ENCODE measurements around the gene FABP1. TPM values are rescaled to one million over a fixed set of nuclear protein-coding genes. Genes with fewer than 3 reads are reported as not detected.

The FABP1 gene
- polyA plus RNA-seq, 5 donors: 0.22 to 14.0 (median 3.2) TPM; not detected in 2

DNA sequence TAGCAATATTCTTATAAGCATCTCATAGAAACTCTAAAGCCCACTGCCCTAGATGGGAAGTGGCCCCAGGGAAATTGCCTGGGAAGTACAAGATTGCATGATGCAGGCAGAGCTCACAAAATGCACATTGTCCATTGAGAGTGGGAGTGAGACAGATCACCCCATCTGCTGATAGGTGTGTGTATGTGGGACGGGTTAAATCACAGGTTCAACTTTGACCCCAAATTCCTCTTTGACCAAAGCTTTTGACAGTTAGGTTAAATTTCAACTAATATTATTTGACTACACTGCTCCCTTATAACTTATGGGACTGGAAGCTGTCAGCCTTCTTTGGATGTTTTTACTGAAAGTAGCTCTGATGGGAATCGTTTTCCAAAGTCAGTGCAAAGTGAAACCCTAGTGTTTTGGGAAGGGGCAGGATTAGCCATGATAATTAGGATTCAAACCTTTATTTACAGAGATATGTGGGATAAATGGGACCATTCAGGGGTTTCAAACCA, 11.4 kb upstream of the FABP1 start:
- no peak for DNase-seq

DNA sequence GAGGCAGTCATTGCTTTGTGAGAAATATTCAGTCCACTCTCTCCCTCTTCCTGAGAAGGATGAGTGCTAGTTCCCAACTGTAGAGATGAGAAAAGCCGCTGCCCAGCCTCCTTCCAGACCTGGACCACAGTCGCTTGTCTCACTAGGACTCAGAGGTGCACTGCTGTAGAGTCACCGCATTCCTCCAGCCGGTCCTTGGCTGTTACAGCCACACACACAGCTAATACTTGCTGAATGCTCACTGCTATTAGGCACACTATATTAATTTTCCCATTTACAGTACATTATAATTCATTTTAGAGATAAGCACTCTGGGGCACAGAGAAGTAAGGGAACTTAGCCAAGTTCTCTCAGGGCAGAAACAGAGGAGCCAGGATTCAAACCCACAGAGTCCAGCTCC, 10.0 kb upstream of the FABP1 start:
- DNase-seq: no peak

DNA sequence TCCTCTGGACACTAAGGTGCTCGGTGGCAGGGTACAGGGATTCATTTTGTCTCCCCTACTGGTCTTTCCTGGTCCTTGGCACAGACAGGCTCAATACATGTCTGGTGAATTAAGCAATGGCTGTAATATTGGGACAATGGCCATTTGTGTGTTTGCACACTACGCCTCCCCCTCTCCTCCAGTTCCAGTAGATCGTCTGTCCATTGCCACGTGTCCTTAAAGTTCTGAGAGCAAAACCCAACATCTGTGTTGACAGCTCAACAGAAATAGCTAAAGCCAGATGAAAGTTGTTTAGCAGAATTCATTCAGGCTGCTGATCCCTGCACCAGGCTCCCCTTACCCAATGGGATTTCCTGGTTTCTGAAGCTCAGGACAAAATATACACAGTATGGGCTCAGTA, 9.0 kb upstream of the FABP1 start:
- no peak for DNase-seq

DNA sequence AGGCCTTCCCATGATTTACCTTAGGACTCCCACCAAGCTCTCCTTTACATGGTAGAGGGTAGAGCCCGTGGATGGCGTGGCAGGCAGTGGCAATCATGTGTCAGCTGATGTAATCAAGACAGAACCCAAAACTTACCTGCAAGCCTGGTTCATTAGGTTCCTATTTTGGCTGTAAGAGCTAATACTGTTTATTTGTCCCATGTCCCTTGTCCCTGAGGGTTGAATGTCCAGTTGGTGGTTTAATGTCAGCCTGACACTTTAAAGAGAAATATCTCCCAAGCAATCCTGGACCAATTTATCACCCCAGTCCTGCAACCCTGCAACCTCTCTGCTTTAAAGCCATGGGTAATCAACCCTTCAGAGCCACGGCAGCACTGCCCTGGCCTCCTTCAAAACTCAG, 6.0 kb upstream of the FABP1 start:
- DNase-seq: no peak

DNA sequence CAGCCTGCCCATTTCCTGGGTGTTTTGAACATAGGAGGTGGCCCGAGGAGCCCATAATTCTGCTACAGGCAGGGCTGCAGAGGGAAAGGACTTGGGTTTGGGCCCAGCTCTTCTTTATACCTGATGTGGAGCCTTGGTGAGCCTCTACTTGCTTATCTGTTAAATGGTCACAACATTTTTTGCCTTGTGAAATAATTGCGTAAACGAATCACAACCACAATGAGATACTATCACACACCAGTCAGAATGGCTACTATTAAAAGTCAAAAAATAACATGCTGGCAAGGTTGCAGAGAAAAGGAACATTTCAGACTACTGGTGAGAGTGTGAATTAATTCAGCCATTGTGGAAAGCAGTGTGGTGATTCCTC, 4.1 kb upstream of the FABP1 start:
- no peak for DNase-seq

DNA sequence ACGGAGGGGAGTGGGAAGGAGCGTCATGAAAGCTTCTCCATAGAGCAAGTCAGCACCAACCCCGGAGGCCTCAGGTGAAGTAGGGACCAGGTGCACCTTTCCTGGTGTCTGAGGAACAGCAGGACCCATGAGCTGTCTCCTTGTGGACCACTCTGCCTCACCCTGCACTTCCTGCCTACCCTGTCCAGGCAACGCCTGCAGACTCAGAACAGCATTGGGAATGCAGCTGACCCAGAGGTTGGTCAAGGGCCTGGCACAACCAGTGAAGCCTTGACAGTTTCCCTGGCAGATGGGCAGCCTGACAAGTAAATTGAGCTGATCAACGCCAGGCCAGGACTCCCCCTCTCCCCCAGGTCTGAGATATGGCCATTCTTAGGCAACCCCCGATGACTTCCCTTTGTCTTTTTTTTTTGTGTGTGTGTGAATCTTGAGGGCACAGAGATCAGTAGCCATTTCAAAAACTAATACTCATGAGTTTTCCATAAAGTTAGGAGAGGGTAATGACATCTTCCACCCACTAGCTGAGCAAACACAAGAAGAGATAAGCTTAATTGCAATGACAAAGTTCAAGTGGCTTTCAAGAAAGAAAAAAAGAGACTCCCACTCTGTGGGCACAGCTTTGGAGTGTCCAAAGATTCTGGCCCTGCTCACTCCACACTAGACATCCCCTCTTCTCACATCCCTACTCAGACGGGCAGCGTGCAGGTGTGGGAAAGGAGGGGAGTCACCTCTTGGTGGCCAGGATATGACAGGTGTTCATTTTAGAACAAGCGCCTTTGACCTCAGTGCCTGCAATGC, 3.5 kb upstream of the FABP1 start:
- no peak for DNase-seq

DNA sequence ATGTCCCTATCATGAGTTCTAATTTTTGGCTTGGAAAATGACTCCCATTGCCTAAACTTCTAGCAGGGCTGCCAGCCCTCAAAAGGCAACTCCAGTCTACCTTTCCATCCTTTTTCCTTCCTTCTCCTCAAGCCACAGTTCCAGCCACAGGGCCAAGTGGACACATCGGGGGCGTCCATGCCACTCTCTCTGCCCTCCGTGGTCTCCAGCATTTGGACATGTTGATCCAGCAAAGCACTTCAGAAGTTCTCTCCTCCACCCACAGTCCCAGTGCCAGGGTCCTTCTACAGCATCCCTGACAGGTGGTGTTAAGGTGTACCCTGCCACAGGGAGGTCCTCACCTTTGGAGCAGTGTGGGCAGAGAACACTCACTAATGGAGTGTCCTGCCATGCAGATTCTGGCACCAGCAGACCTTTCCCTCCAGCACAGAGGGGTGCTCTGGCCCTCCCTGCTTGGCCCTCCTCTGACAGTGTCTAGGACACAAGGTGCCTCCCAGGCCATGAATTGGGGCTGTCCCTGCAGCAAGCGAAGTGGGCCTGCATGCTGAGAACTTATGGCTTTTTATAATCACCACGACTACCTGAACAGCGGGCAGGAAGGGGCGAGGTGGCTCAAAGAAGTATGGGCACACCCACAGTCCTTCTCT, 1.6 kb upstream of the FABP1 start:
- no peak for DNase-seq

DNA sequence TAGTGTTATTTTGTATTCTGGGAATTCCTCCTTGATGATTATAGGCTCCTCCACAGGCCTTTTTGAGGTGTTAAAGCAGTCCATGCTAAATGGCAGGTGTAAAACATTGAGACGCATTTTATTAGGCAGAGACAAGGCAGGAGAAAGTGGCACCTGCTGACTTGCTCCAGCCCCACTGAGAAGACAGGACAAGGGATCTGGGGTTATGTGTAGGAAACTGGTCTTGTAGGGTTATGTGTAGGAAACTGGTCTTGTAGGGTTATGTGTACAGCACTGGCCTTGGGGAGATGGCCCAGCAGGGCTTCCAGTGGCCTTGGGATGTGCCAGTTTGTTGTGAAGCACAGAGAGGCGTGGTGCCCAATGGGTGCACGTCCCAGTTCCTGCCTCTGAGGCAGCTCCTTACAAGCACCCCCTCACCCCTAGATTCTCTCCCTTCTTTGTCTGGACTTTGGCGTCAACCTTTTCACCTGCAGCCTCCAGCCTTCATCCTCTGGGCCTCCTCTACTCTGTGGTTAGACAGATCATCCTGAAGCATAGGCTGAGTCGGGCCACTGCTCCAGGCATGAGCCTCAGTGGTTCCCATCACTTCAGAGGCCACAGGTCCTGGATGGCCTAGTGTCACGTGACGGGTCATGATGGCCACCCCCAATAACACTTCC, 921 bp upstream of the FABP1 start:
- no peak for DNase-seq

DNA sequence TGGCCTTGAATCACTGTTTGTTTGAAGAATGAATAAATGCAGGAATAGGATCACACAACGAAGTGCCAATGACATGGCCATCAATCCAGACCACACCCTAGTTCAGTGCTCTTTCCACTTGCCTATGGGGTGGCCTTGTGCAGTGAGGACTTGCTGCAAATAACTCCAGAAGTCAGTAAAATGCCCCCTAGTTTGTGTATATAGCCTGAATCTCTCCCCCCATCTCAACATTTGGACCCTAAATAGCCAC, 299 bp downstream of the FABP1 start:
- DNase-seq: no peak

DNA sequence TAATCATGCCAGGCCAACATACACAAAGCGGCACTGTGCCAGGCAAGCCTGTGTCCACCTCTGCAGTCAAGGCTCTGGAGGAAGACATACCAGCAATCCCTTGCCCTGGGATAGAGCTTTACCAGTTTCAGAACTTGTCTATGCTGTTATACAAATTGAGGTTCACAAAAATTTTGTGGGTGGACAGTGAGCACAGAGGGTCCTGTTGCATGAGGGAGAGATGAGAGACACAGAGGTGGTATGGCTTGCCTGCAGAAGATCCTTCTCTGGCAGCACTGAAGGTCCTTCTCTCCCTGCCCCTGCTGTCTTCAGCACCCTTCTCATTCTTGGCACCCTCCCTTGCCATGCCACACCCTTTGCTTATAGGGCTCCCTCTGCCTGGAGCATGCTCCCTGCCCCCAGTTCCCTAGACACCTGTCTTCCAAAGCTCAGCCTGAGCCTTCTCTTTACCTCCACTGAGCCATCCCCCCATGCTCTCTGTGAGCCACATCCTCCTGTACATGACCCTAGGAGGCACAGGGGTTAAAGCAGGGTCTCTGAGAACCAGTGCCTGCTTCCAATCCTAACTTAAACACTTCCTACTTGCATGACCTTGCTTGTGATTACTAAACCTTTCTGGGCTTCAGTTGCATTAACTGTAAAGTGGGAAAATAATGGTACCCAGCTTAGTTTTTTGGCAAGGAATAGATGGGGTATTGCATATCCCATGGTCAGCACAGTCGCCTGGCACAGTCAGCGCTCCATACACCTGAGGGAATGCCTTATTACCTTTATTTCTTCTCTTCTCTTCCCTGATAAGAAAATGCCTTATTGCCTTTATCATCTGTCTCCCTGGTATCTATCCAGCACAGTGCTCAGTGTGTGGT, 857 bp downstream of the FABP1 start:
- no peak for DNase-seq

DNA sequence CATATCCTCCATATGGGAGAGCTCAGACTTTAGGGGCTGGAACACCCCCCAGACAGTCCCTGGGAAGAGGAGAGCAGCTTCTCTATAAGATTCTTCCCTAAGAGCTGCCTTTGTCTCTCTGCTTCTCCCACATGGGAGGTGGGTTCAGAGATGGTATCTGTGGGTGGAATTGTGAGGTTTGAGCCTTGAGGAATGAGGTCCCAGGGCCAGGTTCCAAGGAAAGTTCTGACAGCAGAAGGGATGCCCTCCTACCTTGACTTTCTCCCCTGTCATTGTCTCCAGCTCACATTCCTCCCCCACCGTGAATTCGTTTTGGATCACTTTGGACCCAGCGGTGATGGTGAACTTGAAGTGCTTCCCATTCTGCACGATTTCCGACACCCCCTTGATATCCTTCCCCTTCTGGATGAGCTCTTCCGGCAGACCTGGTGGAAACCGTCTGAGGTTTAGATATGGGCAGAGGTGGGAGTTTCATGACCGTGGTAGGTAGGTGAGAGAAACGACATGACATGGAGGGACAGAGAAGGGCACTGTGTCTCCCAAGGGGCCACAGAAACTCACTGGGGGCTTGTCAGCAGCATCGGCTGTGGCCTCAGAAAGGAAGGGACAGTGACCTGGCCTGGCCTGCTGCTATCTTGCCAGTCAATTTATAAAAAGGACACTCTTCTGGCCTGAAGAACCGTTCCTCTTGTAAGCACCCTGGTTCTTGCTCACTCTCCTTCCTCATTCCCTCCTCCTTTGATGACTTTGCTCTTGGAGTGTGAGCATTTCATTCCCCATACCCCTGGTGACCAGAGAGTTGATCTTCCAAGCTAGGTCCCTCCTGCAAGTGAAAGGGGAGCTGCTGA, 1.7 kb downstream of the FABP1 start:
- no peak for DNase-seq

DNA sequence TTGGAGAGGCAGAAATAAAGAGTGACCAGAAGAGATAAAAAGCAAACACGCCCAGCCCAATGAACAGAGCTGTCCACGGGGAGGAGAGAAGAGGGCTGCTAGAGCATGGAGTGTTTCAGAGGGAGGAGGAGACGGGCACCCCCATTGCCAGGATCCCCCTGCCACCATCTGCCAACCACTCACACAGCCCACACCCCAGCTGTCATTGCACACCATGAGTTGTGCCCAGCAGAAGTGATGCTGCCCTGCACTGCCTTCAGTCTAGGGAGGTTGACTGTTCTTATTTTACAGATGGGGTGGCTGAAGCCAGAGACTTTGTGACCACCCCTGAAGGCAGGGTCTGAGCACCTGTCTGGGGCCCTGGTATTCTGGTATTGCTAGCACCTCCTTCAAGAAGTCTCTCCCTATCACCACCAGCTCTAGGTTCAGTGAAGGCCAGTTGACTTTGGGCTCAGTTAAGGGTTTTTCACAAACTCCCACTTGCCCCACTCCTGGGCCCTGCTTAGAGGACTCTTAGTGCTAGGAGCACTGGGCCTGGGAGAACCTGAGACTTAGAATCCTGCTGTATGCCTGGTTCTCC, 2.4 kb downstream of the FABP1 start:
- DNase-seq: no peak

DNA sequence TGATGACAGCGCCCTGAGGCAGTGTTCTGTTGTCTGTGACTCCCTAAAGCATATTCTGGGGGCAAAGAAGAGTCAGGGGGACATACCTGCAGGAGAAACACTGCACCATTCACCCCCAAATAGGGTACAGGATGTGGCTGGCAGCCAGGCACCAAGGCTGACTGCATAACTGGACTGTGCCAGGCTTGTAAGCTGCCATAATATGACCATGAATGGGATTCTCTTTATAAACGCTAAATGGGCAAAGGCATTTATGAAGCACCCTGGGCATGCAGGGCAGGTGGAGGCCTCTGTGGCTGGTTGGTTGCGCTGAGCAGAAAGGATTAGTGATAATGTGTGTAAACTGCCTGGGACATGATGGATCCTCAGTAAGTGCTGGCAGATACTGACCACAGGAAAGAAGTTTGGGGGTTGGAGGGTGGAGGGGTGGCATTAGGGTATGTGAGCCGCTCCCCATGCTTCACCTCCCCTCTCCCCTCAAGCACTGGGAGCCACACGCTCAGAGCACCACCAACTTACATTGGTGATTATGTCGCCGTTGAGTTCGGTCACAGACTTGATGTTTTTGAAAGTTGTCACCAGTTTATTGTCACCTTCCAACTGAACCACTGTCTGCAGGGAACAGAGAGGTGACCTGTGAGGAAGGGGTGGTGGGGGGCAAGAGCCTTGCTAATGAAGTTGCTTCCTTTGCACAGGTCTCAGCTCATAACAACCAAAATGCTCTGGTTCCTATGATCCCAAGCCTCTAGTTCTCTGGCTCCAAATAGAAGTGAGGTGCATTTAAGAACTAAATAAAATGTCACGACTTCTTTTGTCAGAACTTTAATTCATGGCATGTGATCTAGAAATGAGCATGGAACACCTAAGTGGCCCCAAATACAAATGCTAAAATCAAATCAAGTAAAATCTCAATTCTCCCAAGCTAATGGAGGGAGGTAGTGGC, 3.6 kb downstream of the FABP1 start:
- DNase-seq: no peak

DNA sequence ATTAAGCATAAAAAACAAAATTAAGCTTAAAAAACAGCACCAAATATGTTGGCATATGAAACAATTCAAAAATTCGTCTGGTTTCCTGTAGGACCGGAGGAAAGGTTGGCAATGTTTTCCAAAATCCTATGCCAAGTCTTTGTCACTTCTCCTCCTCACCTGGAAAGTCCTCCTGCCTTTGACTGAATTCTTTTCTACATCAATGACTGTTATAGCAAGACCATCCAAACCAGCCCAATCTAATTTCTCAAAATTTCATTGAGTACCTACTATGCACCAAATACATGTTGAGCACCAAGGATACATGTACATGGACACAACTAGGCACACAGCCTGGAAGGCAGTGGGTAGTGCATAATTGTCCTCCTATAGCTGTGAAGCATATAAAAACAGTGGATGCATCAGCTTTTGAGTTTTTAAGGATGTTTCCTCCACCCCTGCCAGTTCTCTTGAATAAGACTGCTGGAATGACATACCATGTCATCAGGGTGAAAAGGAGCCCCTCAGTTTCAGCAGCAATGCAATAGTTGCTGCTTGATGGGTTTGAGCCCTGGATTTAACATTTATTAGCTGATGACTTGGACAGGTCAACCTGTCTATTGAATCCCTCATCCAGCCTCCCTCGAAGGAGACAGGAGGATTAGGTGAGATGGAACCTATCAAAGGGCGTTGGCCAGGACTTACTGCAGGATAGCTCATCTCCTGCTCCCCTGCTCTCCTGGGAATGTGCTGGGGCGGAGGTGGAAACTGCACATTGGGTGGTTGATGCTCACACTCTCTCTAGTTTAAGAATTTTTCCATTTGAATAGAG, 4.5 kb downstream of the FABP1 start:
- DNase-seq: no peak

DNA sequence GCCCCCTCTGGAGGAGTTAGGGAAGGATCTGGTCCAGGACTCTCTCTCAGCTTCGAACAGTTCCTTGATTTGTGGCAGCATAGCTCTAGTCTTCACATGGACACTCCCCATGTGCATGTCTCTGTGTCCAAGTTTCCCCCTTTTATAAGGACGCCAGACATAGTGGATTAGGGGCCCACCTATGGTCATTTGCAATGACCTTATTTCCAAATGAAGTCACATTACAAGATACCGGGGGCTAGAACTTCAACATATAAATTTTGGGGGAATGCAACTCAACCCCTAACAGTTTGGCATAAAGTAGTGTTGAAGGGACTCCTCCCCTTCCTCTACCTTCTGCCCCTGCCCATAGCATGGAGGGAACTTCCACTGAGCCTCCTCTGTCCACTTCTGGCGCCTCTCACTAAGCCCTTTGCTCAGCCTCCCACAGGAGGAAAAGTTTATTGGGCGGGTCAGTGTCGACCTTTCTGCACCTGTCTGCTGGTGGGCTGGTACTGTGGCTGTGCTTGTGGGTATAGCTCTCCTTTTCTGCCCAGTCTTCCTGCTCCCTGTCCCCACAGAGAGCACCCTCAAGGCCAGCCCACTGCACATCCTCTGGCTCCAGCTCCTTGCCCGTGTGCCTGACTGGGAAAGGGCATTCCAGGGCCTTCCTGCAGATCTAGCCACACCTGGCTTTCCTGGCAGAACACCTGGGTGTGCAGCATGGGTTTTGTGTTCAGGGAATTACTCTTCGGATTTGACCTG, 5.5 kb downstream of the FABP1 start:
- no peak for DNase-seq

DNA sequence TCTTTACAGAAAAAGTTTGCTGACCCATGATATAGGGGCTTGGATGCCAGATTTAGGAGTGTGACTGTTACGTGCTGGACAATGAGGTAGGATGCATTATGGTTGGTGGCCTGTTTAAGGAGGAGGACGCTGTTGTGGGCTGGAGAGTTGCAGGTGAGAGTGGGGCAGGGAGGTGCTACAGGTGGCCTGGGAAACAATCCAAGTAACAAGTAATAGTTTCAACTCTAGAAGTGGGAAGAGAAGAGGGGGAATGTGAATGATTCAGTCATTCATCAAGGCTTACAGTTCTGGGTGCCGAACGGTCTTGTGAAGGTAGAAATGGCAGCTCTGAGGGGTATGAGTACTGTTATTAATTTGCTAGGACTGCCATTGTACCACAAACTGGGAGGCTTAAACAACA, 6.2 kb downstream of the FABP1 start:
- no peak for DNase-seq

DNA sequence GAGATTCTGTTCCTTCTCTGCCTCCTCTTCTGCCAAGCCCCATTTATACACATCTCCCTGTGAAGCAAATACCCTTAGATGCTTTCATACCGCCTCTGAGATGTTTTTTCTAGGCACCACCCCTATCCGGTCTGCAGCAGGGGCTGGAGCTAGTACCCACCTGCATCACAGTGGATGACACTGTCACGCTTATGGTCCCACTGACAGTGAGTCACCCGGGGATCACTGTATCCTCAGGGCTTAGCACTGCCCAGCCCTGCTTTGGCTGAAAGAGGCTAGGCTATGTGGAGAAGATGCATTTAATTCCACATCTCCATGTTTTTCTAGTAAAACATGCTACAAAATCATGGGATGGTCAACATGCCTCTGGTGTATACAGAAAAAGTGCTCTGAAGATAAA, 9.9 kb downstream of the FABP1 start:
- DNase-seq: no peak
